Urothelium cell line (cell line): ENCODE data around the gene HMCES.
"Not testable (repeated sequence)": the region's sequence is repeated elsewhere in the genome, so short reads cannot be mapped to it uniquely, and the experiment has no call there.

Source experiments
- DNase-seq: peaks from one replicate; pipeline ENCODE4 v3.0.0; 2011; ENCODE audit warnings: low spot score, mixed read lengths
- FAIRE-seq: peaks from 2 replicates; lab custom pipeline; 2011; peaks lifted over from hg19 to GRCh38; lab: Jason Lieb, UNC

Gene HMCES

DNA sequence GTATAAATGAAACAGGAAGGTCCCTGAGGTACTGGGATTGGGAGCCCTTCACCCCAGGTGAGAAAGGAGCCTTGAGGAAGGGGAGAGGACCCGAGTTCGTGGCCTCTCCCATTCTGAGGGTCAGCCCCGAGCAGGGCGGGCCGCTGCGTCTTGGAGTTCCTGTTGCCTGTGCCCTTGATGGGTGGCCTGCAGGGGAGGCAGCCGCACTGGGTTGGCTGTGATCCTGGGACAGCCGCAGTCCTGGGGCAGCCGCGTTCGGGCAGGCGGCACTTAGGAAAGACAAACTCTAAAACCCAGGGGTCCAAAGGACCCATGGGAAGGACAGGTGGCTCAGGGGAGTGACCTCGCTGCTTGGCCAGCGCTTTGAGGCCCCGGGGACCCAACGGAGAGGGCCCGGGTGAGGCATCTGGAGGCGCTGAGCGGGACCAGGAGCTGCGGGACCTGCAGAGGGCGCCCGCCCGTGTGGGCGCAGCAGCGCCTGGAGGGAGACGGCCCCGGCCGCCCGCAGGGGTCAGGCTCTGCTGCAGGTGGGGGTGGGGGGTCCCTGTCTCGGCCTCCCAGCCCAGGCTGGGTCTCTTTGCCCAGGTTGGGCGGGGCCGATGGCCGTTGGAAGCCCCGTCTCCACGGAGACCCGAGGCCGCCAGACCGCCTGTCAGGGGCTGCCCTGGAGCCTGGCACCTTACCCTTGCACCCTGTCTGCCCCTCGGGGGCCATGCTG is 65.1 kb downstream of the HMCES start:
- DNase-seq (peak; percentile 20), FAIRE-seq (no peak)

- no peak for DNase-seq
Measured at GRCh38 chr3:129344540-129345220, 66.0 kb downstream of the HMCES start.

DNA sequence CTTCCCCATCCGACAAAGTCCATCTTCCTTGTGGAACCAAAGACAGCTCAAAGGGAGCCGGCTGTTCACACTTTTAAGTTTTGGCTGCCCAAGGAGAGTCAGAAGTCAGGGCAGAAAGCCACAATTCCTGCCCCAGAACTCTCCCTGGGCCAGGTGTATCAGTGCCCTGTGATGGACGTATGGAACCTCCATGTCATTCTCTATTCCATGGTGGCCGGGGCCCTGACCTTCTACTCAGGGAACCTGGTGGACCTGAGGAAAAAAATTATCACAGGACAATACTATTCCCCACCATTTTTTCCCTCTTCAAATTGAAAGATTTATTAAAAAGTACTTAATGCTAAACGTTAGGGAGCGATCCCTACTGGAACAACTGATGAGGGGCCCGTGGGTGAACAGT is 66.6 kb downstream of the HMCES start:
- no peak for FAIRE-seq
- no peak for DNase-seq

More at GRCh38 chr3:129344540-129345220, 66.0 kb downstream of the HMCES start:
- FAIRE-seq: no peak

- no peak for FAIRE-seq
- no peak for DNase-seq
Measured at GRCh38 chr3:129345971-129346370, 67.3 kb downstream of the HMCES start.

GRCh38 chr3:129346695-129347457 is 68.2 kb downstream of the HMCES start:
- DNase-seq (no peak), FAIRE-seq (no peak)

DNA sequence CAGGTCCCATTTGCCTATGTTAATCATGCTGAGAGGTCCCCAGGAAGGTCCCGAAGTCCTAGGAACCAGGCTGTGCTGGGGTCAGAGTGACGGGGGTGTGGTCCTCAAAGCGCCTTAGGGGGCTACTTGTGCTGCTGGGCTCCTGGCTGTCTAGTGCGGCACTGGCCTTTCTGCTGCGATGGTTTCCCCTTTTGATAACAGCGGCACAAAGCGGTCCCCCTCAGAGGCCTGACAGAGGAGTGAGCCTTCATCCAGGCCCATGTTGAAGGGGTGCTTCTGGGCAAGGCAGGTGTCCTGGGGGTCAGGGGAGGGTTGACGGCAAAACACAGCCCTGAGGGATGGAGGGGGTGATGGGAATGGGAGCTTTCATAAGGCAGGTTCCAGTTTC is 68.8 kb downstream of the HMCES start:
- no peak for FAIRE-seq
- no peak for DNase-seq

- DNase-seq: no peak
Measured at GRCh38 chr3:129348734-129349133, 70.1 kb downstream of the HMCES start.

DNA sequence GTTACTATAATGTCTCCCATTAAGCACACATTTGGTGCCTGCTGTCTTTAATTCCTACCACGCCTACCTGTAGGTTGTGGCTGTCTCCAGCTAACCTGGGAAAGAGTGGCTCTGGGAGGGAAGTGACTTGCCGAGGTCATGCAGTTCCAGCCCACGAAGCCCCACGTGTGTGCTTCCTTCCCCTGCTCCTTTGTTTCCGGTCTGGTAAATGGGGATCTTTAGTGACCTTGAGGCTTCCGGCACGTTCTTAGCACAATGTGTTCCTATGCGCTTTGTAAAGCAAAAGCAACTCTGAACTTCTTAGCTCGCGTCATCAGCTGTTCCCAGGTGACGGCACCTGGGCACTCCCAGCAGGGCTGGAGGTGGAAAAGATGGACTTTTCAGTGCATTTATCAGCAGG is 70.5 kb downstream of the HMCES start:
- DNase-seq, FAIRE-seq: not testable (repeated sequence)

More at GRCh38 chr3:129348734-129349133, 70.1 kb downstream of the HMCES start:
- FAIRE-seq: no peak

GRCh38 chr3:129349791-129350190 is 71.1 kb downstream of the HMCES start:
- DNase-seq (no peak), FAIRE-seq (no peak)

- FAIRE-seq (no peak), DNase-seq (no peak)
Measured at GRCh38 chr3:129352045-129352444, 73.4 kb downstream of the HMCES start.

DNA sequence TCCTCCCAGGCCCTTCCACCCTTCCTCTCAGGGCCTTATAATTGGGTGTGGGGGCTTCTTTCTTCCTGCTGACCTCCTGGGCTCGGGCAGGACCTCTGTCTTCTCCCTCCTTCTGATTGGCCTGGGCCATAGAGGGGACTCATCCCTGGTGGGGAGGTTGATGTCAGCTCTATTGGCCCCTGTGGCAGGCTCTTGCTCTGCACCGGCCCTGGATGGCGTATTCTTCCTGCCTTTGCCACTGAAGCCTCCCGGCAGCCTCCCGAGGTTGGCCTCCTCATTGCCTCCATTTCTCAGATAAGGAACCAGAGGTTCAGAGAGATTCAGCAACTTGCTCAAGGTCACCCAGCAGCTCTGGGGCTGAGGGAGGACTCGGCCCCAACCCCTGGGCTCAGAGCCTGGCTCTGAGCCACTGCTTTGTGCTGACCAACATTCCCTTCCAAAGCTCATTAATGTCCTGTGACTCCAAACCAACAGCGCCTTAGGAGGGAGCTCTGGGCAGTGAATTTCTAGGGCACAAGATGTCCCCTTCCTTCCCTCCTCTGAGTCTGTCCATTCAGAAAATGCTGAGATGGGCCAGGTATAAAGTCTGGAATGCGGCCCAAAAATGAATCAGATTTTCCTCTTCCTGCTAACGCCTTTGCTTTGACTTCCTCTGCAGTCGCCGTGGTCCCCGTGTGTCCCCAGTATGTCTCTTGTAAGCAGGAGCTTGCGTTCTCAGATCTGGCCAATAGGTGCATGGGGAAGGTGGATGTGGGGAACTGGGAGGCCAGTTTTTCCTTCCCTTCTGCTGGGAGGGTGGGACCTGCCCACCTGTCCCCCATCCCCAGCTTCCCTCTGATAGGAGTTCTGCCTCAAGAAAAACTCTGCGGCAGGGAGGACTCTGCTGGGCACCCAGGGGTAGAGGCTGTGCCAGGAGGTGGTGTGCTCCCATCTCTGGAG is 74.2 kb downstream of the HMCES start:
- DNase-seq (no peak), FAIRE-seq (no peak)

- FAIRE-seq (no peak), DNase-seq (no peak)
Measured at GRCh38 chr3:129353589-129353941, 74.9 kb downstream of the HMCES start.
